ENCODE data around the gene PYCARD.

The PYCARD gene

DNA sequence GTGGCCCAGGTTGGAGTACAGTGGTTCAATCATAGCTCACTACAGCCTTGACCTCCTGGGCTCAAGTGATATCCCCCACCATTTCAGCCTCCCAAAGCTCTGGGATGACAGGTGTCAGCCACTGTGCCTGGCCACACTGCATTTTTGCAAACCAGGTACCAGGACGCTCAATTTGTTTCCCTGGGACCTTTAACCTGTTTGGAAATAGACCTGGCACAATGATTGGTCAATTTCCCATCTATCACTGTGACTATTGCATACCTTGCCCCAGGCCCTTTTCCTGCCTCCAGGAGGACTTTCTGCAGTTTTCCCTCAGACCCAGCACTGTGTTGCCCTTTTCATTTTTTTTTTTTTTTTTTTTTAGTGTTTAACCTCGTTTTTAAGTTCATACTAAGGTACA, 33.7 kb downstream of the PYCARD start:
- Mint-ChIP-seq H3K9me3 (ENCODE audit: low read depth) (no peaks in the 10 kb centered on the region), H3K4me1 (ENCODE audit: low read depth) (no peaks in the 10 kb centered on the region), H3K4me3 (no peak overlapping the region), H3K27me3 (no peaks in the 10 kb centered on the region), H3K27ac (no peak overlapping the region), H3K36me3 (no peaks in the 10 kb centered on the region)

DNA sequence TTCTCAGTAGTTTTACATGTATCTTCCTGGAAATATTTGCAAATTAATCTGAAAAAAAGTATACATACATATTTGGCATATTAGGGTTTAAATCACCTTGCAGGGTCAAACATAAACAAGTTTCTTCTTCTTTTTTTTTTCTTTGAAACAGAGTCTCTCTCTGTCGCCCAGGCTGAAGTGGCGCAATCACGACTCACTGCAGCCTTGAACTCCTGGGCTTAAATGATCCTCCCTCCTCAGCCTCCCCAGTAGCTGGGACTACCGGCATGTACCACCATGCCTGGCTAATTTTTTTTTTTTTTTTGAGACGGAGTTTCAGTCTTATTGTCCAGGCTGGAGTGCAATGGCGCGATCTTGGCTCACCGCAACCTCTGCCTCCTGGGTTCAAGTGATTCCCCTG, 35.2 kb downstream of the PYCARD start:
- Mint-ChIP-seq H3K4me1 (ENCODE audit: low read depth) (no peaks in the 10 kb centered on the region), H3K9me3 (ENCODE audit: low read depth) (no peaks in the 10 kb centered on the region), H3K36me3 (no peaks in the 10 kb centered on the region), H3K4me3 (no peak overlapping the region), H3K27me3 (no peaks in the 10 kb centered on the region), H3K27ac (no peak overlapping the region)

DNA sequence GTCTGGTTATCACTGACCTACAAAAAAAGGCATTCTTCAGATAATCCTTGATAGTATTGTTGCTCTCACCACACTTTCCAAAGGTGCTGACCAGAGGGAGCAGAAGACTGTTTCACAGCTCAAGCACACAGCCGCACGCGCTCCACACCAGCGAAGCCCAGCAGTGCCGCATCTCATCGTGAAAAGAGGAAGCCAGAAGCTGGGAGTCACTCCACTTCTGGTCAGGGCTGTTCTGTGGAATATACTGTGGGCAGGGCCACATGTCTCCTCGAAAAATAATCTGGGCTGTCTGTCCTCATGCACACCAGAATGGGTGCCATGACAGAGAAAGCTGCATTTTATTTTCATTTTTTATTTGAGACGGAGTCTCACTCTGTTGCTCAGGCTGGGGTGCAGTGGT, 45.4 kb downstream of the PYCARD start:
- Mint-ChIP-seq H3K27ac (no peak overlapping the region), H3K9me3 (ENCODE audit: low read depth) (no peaks in the 10 kb centered on the region), H3K4me1 (ENCODE audit: low read depth) (peaks cover 8% of the 10 kb centered on the region), H3K36me3 (no peaks in the 10 kb centered on the region), H3K27me3 (no peaks in the 10 kb centered on the region), H3K4me3 (no peak overlapping the region)

Measured in activated naive CD8-positive, alpha-beta T cell (primary cell).